WTC11 (cell line): ENCODE measurements around the gene PXDC1.

Source experiments
- TF ChIP-seq, protein P1 (sequence below): fragments of 250-450 bp; sonication (Bioruptor Pico); IDR thresholded peaks from 2 replicates; pipeline ENCODE4 v2.1.2; 2022; ENCODE audit warnings: mild to moderate bottlenecking, moderate library complexity
- TF ChIP-seq, protein P2 (sequence below): sonication (generic); formaldehyde crosslinking; IDR thresholded peaks from 2 replicates; pipeline ENCODE4 v1.8.0; 2022; ENCODE audit warnings: mild to moderate bottlenecking, missing genetic modification reagents
- TF ChIP-seq, protein P3 (sequence below): sonication (generic); formaldehyde crosslinking; IDR thresholded peaks from 2 replicates; pipeline ENCODE4 v1.8.0; 2023; ENCODE audit warnings: missing genetic modification reagents, mild to moderate bottlenecking, borderline replicate concordance

DNA sequence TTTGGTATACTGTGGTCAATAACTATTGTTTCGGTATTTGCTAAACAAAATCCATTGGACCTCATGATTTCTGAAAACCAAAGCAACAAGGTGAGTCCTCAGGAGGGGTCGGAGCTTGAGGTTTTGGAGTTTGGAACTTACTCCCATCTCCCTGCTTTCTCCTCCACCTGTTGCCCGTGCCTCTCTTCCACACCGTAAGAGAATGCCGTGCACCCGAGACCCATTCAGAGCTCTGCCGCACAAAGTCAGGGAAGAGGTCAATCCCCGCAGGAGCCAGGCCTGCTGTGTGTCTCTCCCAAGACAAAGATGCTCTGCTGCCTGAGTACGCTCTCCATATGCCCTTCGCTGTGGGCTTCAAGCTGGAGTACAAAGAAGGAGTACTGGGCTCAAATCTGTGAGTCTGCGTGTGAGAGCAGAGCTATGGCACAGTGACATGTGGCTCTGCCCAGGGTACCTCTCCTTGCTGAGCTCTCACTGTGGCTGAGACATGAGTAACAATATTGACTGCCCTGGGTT lies 23.9 kb downstream of the PXDC1 start:
- TF ChIP-seq, protein P1, sequence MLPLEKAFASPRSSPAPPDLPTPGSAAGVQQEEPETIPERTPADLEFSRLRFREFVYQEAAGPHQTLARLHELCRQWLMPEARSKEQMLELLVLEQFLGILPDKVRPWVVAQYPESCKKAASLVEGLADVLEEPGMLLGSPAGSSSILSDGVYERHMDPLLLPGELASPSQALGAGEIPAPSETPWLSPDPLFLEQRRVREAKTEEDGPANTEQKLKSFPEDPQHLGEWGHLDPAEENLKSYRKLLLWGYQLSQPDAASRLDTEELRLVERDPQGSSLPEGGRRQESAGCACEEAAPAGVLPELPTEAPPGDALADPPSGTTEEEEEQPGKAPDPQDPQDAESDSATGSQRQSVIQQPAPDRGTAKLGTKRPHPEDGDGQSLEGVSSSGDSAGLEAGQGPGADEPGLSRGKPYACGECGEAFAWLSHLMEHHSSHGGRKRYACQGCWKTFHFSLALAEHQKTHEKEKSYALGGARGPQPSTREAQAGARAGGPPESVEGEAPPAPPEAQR (CRISPR knock-in tag), result no peak
- TF ChIP-seq, protein P2, sequence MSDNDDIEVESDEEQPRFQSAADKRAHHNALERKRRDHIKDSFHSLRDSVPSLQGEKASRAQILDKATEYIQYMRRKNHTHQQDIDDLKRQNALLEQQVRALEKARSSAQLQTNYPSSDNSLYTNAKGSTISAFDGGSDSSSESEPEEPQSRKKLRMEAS (CRISPR knock-in tag), result no peak
- TF ChIP-seq, protein P3, sequence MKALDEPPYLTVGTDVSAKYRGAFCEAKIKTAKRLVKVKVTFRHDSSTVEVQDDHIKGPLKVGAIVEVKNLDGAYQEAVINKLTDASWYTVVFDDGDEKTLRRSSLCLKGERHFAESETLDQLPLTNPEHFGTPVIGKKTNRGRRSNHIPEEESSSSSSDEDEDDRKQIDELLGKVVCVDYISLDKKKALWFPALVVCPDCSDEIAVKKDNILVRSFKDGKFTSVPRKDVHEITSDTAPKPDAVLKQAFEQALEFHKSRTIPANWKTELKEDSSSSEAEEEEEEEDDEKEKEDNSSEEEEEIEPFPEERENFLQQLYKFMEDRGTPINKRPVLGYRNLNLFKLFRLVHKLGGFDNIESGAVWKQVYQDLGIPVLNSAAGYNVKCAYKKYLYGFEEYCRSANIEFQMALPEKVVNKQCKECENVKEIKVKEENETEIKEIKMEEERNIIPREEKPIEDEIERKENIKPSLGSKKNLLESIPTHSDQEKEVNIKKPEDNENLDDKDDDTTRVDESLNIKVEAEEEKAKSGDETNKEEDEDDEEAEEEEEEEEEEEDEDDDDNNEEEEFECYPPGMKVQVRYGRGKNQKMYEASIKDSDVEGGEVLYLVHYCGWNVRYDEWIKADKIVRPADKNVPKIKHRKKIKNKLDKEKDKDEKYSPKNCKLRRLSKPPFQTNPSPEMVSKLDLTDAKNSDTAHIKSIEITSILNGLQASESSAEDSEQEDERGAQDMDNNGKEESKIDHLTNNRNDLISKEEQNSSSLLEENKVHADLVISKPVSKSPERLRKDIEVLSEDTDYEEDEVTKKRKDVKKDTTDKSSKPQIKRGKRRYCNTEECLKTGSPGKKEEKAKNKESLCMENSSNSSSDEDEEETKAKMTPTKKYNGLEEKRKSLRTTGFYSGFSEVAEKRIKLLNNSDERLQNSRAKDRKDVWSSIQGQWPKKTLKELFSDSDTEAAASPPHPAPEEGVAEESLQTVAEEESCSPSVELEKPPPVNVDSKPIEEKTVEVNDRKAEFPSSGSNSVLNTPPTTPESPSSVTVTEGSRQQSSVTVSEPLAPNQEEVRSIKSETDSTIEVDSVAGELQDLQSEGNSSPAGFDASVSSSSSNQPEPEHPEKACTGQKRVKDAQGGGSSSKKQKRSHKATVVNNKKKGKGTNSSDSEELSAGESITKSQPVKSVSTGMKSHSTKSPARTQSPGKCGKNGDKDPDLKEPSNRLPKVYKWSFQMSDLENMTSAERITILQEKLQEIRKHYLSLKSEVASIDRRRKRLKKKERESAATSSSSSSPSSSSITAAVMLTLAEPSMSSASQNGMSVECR (CRISPR knock-in tag), result no peak
